ENCODE data around the gene CCDC33. TPM values are rescaled to one million over a fixed set of nuclear protein-coding genes. Genes with fewer than 3 reads are reported as not detected.

Gene CCDC33
- polyA plus RNA-seq, 1 of the 3 experiments (the other 2 are of a cell fraction) = 4.0 TPM

GRCh38 chr15:74376825-74377581 lies 140.9 kb downstream of the CCDC33 start:
- Histone ChIP-seq H3K9me3 (no peaks in the 10 kb centered on the region), H3K79me2 (ENCODE audit: insufficient read depth) (no peaks in the 10 kb centered on the region), H4K20me1 (ENCODE audit: insufficient read depth) (no peaks in the 10 kb centered on the region), H3K9me2 (no peaks in the 10 kb centered on the region), H3K36me3 (replicated peaks in 1 of 2; ENCODE audit: control insufficient read depth in 1 of 2, insufficient read depth in 2 of 2, low read length in 1 of 2) (no peaks in the 10 kb centered on the region), H3K4me2 (no peak overlapping the region), H3K27ac (ENCODE audit: low read depth in 2 of 2, low read length in 1 of 2) (no peak overlapping the region), H3K4me1 (ENCODE audit: control insufficient read depth in 1 of 2, insufficient read depth in 2 of 2, low read depth in 1 of 2, low read length in 1 of 2) (peaks cover 0 to 12% of the 10 kb centered on the region in 2 experiments; a peak in 1 of 4 replicates), H3F3A (replicated peaks; ENCODE audit: insufficient read depth) (no peaks in the 10 kb centered on the region), H3K9ac (no peak overlapping the region), H3K27me3 (ENCODE audit: insufficient read depth) (peaks cover 10% of the 10 kb centered on the region), H3K4me3 (ENCODE audit: low read depth in 2 of 2, low read length in 1 of 2) (no peak overlapping the region), H2AFZ (ENCODE audit: low read depth) (no peak overlapping the region)
- POLR2A ChIA-PET = no interaction called here
- CTCF ChIA-PET = interaction anchor here (0.8 to 23.8 kb wide), 12 partner anchors 8 to 394 kb away, joined by 3 to 779 read pairs (median 6); partner anchors contain the start of genes SEMA7A and UBL7
- 94% methylated on average over 2 of the region's 6 CpGs for WGBS (ENCODE audit: low lambda C conversion rate)
- TF ChIP-seq FOXJ3 (CRISPR knock-in tag; IDR thresholded peaks at IDR 0.05) (no peak), REST (IDR thresholded peaks at IDR 0.05; ENCODE audit: low read depth, low read length) (no peak), POLR2AphosphoS5 (IDR thresholded peaks at IDR 0.05; ENCODE audit: low read depth, low read length) (no peak), IRF3 (IDR thresholded peaks at IDR 0.05; ENCODE audit: low read depth, low read length) (no peak), RAD21 (IDR thresholded peaks at IDR 0.05; ENCODE audit: low read length) (no peak), RXRA (IDR thresholded peaks at IDR 0.05; ENCODE audit: borderline replicate concordance, low read depth) (no peak), RFX5 (IDR thresholded peaks at IDR 0.05; ENCODE audit: low read length) (no peak), MAX (IDR thresholded peaks at IDR 0.05; ENCODE audit: low read depth) (no peak), SMC3 (IDR thresholded peaks at IDR 0.05; ENCODE audit: low read depth, low read length) (no peak), ELF1 (IDR thresholded peaks at IDR 0.05) (no peak), CTCF (IDR thresholded peaks at IDR 0.05) (no peak), PBX3 (IDR thresholded peaks at IDR 0.05) (no peak), USF1 (IDR thresholded peaks at IDR 0.05; ENCODE audit: borderline replicate concordance, low read depth) (no peak), MXI1 (IDR thresholded peaks at IDR 0.05; ENCODE audit: low read depth, low read length) (no peak), EZH2phosphoT487 (IDR thresholded peaks at IDR 0.05; ENCODE audit: borderline replicate concordance, low read depth) (no peak)
- no peak for DNase-seq
